ENCODE results near the gene GJC1.
A peak's percentile ranks its signal among the peaks of the same experiment; 100 is the strongest.

Gene GJC1

DNA sequence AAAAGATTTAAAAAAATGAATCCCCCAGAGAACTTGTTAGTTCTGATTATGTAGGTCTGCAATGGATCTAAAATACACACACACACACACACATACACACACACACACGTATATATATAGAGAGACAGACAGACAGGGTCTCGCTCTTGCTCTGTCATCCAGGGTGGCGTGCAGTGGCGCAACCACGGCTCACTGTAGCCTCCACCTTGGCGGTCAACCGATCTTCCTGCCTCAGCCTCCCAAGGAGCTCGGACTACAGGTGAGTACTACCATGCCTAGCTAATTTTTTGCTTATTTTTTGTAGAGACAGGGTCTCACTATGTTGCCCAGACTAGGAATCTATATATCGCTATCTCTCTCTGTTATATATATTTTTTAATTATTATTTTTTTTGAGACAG, 33.4 kb downstream of the GJC1 start:
- DNase-seq = no peak

DNA sequence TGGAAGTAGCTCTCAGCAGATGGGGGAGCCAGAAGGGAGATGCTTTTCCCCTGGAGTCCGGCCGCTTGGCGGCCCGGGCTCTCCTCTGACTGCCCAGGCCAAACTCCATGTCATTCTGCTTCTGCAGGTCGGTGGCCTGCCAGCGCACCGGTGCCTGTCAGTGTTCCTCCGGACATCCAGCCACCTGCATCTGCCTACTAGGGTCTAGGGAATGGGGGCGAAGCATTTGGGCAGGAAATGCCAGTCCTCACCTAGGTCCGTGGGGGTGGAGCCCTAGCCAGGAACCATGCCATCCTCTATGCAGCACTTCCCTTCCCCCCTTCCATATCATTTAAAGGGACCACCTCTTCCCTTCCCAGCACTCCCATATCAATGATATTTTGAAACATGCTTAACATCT, 34.2 kb downstream of the GJC1 start:
- no peak for DNase-seq

DNA sequence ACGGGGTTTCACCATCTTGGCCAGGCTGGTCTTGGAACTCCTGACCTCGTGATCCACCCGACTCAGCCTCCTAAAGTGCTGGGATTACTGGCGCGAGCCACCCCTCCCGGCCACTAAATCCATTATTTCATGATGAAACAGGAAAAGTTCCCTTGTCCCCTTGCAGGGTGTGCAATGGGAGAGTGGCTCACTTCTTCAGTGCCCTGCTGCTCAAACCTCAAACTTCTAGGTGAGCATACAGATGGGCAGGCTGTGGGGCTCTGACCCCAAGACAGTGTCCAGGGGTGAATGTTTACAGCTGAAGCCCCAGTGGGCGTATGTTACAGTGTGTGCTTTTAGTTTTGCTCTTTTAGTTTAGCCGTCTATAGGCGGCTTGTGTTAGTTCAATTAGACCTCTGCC, 34.7 kb downstream of the GJC1 start:
- no peak for DNase-seq

DNA sequence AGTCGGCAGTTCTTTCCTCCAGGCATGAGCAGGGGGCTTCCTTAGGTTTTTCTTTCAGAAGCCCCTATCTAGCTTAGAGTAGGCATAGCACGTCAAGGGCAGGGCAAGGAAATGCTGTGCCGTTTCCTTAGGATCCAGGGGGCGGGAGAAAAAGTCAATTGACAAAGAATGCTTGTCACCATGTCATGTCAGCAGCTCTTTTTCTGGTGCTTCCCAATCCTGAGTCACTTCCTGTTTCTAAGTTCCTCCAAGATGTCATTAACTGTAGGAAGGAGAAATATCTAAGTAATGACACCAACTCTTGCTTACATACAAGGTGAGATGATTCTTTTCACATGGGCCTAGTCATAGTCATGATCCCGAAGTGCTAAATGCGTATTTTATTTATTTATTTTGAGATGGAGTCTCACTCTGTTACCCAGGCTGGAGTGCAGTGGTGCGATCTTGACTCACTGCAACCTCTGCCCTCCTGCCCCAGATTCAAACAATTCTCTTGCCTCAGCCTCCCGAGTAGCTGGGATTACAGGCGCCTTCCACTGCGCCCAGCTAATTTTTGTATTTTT, 35.2 kb downstream of the GJC1 start:
- no peak for DNase-seq

DNA sequence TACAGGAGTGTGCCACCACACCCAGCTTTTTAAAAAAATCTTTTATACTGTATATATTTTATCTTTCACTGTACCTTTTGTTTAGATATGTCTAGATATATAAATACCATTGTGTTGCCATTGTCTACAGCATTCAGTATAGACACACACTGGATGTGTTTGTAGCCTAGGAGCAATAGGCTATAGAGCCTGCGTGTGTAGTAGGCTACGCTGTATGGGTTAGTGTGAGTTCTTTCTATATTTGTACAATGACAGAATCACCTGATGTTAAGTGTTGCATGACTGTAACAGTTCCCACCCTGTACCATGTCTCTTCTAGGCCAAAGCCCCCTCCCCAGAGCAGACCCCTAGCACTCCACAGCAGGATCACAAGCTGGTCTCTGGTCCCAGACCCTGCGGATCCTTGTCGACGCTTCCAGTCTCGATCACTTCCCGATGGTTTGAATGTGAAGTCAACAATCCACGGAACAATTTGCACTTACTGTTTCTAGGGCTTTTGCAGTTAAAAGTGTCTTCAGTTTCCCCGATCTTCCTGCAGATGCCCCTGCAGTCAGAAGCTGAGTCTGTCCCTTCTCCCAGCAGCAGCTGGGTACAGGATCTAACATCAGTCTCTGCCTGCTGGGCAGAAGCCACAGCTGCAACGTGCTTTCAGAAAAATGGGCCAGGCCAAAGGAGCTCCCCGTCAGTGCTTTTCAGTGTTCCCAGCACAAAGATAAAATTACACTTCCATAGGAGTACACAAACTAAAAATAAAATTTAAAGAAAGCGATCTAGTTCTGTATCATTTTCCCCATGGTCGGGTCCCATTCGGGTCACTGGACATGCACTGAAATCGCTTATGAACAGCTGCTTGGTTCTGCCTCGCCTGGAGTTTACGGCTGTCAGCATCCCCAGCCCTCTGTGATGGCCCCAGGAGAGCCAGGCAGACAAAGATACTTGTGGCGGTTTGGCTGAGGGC, 35.9 kb downstream of the GJC1 start:
- no peak for DNase-seq

DNA sequence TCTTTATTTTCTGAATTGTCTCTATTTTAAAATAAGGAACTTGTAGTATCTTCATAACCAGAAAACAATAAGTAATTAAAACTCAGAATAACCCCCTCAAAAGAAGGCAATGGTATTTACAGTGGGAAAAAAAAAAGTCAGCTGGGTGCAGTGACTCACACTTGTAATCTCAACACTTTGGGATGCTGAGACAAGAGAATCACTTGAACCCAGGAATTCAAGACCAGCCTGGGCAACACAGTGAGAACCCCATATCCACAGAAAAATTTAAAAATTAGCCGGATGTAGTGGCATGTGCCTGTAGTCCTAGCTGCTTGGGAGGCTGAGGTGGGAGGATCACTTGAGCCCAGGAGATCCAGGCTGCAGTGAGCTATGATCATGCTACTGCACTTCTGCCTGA, 37.8 kb downstream of the GJC1 start:
- no peak for DNase-seq

DNA sequence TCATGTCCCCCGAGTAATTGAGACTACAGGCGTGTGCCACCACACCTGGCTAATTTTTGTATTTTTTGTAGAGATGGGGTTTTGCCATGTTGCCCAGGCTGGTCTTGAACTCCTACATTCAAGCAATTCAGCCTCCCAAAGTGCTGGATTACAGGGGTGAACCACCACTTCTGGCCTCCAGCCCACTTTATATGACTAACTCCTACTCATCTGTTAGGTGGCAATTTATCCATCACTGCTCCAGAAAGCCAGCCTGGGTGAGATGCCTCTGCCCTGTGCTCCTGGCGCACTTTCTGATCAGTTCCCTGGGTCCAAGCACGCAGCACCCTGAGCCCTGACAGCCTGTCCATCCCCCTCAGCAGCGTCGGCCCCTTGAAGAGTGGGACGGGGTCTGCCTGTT, 41.9 kb downstream of the GJC1 start:
- no peak for DNase-seq

DNA sequence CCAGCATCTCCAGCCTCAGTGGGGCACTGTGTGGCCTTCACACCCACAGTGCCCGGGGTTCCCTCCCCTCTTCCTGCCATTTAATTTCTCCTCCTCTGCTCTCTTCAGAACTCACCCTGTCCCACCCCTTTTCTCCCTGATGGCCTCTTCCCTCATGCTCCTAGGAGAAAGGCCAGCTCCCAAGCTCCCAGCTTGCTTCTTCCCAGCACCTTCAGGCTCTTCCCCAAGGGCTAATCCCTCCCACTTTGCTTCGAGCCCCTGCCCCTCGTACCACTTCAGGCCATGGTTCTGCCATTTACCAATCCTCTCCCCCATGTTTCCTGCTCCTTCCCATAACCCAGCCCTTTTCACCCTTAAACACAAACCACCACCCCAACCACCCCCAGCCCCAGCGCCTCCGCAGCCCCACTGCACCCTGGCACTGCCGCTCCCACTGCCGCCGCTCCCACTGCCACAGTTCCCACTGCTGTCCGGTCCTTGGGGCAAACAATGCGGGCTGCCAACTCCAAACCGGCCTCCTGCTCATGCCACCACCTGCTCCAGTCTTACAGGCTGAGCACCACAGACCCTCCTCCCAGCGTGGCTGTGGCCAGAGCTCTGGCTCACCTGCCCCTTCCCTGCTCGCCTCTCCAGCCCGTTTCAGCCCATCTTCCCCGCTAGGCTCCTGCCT, 42.7 kb downstream of the GJC1 start:
- DNase-seq = no peak

DNA sequence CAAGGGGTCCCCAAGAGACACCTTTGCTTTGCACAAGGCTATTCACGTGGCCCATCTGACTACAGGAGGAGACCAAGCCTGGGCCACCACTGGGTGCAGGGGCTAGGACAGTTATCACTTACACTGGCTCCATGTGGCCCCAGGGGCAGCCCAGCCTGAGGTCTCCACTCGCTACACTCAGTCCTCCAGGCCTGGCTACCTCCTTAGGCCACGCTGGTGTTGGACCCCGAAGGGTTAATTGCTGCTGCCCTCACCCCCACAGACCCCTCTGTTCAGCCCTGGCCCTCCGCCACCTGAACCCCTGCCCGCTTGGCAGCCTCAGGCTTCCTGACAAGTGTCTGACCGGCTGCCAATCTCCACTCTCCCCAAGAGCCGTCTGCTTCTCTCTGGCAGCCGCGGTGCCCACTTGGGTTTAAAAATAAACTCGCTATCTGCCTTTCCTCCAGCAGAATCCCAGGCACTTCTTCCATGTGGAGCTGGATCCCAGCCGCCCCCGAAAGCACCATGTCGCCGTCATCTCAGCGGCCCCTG, 43.5 kb downstream of the GJC1 start:
- DNase-seq = no peak

DNA sequence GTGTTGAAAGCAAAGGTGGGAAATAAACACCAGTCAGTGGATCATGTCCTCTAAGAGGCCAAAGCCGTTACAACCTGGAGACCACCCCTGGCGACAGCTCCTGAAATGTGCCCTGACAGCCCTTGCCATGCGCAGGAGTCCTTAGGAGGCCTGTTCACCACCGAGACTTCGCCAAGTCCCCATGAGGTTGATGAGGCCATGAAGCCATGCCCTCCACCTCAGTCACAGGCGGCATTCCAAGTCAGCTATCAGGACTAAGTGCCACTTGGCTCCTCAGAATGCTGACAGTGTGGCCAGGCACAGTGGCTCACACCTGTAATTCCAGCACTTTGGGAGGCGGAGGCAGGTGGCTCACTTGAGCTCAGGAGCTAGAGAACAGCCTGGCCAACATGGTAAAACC, 44.2 kb downstream of the GJC1 start:
- no peak for DNase-seq

DNA sequence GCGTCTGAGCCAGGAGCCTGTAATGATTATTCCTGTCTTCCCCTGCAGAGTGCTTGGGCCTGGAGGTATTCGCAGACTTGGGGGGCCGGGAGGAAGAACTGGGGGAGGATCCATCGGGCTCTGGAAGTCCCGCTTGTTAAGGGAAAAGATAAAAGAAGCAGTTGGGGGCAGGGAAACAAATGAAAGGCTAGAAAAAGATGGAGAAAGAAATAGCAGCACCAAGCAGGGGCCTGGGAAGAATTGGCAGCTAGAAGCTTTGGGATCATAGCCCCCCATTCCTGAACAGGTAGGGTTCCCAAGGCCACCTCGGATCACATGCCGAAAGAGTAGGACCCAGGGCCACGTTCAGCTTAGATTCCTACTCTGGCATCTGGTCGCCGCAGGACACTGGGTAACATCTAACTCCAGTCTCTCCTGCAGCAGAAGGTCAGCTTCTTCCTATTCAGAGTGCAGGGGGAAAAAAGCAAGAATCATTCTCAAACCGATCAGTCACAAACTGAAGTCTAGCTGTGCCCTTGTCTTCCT, 47.7 kb downstream of the GJC1 start:
- no peak for DNase-seq

DNA sequence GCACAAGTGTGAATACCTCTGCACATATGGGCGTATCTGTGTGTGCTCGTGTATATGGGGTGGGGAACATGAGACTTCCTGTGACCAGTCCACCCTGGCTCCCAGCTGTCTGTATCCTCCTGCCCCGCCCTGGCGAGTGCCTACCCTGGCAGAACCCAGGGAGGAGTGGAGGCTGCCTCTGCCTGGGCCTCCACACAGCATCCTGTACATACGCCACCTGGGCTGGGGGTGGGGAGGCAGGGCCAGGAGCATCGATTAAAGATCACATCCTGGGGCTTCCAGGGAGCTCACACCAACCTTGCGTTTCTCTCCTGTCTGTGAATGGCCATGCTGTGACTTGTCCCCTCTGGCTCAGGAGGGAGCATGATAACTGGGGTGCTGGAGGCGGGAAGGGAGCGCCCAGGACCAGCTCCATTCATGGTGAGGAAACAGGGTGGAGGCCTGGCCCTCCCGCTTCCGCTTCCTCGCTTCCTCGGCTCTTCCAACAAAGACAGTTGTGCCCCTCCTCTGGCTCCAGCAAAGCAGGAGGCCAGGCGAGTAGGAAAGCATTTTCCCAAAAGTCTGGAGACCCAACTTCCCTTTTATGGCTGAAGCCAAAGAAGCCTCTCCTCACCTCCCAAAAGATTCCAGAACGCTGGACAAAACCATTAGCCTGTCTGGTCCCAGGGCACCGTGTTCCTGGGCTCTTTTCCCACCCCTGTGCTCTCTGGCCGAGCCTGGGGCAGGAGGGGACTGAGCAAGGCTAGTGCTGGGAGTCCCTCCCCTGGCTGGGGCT, 48.3 kb downstream of the GJC1 start:
- no peak for DNase-seq

DNA sequence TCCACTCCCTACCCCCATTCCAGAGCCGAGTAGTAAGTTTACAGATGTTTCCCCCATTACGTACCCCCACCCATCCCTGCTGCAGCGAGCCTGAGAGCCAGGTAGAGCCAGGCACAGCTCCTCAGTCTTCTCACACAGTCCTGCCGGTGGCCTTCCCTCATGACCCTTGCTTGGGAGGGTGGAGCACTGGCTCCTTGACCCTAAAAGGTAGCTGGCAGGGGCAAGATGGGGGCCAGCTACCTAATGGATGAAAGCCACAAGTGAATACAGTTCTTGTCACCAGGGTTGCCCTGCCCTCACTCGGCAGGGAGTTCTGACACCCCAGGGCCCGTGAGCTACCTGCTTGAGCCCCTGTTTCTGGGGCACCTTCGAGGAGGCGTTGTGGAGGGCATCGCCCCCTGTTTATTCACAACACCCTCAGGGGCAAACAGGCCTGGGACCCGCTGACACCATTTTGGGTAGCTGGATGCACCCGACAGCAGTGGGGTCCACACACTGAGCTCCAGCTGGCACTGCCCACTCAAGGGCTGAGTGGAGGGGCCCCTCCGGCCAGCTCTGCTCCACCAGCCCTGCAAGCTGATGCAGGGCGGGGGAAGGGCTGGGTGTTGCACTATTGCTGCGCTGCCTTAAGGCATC, 49.1 kb downstream of the GJC1 start:
- DNase-seq = no peak

DNA sequence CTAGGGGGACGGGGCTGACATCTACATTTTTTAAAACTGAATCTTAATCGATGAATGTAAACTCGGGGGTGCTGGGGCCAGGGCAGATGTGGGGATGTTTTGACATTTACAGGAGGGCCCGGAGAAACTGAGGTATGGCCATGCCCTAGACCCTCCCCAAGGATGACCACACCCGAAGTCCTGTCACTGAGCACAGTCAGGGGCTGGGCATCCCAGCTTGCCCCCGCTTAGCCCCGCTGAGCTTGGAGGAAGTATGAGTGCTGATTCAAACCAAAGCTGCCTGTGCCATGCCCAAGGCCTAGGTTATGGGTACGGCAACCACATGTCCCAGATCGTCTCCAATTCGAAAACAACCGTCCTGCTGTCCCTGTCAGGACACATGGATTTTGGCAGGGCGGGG, 49.9 kb downstream of the GJC1 start:
- DNase-seq = no peak

DNA sequence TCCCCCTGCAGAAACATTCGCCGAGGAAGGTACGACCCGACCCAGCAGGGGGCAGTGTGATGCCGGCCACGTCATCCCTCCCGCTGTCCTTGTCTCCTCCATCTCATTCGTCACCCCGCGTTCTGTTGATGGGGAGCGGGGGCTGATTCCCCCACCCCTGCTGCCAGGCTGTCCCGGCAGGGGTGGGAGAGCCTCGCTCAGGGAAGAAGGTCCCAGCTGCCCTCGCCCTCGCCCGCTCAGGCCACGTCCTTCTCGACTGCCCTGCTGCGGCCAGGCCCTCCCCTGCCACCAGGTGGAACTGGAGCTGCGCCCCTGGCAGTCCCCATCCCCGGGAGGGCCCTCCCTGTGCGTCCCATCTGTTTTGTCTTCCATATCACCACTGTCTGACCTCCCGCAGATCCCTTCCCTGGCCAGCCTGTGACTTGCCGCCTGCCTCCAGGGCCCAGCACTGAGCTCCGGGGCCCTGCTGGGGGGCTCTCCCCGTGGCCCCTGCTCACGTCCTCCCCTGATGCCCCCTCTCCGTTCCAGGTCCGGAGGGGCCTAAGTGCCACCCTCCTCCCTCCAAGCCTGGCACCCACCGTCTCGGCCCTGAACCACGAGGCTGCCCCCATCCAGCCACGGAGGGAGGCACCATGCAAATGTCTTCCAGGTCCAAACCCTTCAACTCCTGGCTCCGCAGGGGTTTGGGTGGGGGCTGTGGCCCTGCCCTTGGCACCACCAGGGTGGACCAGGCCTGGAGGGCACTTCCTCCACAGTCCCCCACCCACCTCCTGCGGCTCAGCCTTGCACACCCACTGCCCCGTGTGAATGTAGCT, 50.7 kb downstream of the GJC1 start:
- peak; percentile 77 to 83 for DNase-seq

DNA sequence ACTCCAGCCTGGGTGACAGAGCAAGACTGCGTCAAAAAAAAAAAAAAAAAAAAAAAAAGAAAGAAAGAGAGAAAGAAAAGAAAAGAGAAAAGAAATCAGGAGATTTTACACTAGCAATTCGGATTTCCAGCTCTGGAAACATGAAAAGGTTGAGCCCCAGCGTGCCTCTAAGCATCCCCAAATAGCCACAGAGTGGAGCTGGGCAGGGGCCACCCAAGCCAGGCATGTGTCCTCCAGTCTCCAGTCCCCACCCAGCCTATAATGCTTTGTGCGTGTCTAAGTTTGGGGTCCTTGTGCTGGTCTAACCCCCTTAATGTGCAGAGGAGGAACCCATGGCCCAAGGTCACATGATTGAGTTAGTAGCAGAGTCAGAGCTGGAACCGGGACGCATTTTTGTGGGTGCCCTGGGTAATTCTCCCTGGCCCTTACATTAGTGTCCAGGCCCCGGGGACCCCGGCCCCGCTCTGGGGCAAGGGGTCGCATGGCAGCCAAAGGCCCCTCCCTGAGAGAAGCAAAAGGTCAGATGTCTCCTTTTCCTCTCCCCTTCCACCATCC, 51.4 kb downstream of the GJC1 start:
- no peak for DNase-seq

DNA sequence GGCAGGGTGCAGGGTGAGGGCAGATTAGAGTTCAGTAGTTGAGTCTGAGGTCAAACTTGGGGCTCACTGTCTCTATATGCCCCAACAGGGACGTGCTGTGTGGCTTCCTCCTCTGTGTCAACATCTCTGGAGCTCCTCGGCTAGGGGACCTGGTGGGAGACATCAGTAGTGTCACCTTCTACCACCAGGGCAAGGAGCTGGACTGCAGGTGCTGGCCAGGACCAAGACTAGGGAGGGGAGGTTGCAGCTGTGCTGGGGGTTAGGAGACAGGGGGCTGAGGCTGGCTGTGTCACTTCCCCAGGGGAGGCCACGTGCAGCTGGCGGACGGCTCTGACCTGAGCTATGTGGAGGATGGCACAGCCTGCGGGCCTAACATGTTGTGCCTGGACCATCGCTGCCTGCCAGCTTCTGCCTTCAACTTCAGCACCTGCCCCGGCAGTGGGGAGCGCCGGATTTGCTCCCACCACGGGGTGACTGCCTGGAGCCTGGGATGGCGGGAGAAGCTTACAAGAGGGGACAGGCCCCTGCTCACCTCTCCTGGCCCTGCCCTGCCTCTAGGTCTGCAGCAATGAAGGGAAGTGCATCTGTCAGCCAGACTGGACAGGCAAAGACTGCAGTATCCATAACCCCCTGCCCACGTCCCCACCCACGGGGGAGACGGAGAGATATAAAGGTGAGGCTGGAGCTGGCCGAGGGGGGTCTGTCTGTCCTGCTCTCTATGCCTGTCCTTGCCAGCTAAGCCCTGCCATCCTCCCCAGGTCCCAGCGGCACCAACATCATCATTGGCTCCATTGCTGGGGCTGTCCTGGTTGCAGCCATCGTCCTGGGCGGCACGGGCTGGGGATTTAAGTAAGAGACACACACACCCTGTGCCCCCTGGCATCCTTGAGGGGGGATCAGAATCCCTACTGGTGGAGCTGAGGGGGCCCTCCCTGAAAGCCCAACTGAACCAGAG, 52.4 kb downstream of the GJC1 start:
- no peak for DNase-seq

DNA sequence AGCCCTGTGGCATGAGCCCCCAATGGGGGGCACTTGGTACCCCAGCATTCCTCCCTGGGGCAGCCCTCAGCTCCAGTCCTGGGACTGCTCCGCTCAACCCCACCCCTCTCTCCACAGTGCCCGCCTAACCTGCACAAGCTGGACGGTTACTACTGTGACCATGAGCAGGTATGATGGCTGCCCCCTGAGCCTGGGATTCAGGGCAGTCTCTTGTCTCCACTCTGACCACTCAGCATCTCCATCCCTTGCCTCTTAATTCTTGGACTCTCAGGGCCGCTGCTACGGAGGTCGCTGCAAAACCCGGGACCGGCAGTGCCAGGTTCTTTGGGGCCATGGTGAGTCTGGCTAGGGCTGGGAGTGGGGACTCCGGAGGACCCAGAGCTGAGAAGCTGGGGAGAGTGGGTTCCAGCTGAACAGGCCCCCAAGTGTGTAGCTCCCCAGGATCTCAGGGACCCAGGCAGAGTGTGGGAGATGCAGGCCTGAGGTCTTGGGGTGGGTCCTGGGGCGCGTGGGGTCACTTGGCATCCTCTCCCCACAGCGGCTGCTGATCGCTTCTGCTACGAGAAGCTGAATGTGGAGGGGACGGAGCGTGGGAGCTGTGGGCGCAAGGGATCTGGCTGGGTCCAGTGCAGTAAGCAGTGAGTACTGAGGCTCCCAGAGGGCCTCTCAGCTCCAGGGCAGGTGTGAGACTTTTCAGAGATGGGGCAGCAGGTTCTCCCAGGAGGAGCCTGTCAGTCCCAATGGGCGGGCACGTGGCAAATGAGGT, 53.3 kb downstream of the GJC1 start:
- no peak for DNase-seq
